GM19455 (cell line): ENCODE data around the gene RHOBTB1.

ENCODE experiments used
- ATAC-seq: cut with Tn5 transposase; IDR thresholded peaks from one replicate; pipeline ENCODE4 v1.9.1; 2021; ENCODE audit not compliant: unreplicated experiment

The RHOBTB1 gene

DNA sequence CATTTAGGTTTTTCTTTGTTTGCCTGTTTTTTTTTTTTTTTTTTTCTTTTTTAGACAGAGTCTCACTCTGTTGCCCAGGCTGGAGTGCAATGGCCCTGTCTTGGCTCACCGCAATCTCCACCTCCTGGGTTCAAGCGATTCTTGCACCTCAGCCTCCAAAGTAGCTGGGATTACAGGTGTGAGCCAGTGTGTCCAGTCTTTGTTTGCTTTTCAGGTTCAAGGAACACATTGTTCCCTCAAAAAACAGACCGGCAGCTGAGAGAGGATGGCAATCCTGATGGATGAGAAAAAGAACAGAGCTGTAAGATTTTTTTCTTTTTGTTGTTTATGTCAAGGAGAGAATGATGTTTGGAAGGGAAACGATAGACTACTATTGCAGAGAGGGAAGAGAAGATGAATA is 23.3 kb upstream of the RHOBTB1 start:
- ATAC-seq: no peak

DNA sequence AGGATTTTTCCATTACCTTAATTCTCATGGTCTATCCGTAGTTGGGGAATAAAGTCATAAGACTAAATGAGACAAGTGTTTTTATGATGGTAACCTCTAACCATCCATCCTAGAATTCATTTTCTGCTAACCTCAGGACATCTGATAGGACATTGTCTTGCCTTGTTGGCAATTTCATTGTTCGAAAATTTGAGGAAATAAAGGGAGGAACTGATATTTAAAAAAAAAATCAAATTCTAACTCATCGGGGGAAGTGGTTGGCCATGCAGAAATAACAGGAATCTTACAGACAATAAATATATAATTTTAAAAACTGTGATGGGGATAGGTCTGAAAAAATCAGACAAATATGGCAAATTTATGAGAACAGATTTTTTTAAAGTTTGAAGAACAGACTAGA is 21.7 kb upstream of the RHOBTB1 start:
- no peak for ATAC-seq

DNA sequence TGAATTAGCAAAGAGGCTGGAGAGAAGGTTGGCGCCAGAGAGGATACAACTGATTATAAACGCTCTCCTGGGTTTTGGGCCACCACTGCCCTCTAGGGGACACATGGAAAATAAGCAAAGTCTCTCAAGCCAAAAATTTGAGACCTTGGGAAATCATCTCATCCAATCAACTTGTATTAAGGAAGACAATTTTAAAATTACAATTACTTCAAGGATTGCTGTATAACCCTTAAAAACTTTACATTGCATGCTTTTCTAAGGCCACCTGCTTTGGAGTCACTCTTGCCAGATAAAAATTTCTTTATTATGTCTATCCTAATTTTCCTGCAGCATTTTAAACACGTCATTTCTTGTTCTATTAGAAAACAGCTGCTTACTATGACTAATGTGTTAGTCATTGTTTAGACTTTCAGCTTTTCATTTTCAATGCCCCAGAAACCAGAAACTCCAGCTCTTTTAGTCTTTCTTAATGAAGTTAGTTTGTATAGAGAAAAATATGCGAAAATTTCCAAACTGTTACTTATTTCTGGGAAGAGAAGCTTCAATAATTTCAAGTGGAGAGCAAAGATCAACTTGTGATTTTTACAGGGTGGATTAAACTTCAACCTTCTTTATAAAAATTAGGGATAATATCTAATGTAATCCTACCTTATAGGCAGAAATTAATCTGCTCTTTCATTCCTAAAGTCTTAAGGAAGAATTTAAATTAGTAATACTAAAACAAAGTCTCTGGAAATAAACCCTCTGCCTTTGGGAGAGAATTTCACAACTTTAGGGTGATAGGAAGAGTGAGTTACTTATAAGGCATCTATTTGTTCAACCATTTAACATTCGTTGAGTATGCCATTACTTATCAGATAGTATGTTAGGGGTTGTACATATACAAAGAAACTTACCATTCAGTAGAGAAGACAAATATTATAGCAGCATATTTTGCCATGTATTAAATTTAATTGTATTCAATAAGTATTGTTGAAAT is 20.6 kb upstream of the RHOBTB1 start:
- ATAC-seq: peak; percentile 49

DNA sequence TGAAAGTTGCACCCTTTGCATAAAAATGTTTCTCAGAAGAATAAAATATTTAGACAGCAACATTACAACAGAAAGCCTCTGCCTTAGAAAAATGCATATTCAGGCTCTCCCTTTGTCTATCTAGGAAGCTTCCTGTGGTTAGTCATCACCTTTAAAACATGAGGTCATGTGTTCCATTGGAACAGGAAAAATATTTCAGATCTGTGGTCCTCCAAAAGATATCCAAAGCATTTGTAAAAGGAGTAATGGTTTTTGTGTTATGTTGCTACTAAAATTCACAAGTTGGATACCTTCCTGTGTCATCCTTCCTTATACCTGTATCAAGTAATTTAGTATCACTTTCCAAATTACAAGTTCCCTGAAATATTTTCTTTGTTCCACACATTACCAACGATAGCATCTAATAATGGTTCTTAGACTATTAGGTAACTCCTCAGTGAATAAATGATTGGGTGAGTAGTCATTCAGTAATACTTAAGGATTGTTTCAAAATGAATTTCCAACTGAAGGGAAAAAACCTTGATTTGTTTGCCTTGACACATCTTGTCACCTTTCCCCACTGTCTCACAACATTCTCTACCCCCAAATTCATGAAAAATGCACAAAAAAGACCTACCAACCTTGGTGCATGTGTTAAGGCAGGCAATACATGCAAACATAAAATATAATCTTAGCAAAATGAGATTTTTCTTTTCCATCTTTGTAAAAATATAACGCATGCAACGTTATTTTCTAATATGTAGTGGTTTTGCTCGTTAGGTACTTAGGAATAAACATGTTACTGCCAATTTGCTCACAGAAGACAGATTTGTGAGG is 19.7 kb upstream of the RHOBTB1 start:
- ATAC-seq: no peak

DNA sequence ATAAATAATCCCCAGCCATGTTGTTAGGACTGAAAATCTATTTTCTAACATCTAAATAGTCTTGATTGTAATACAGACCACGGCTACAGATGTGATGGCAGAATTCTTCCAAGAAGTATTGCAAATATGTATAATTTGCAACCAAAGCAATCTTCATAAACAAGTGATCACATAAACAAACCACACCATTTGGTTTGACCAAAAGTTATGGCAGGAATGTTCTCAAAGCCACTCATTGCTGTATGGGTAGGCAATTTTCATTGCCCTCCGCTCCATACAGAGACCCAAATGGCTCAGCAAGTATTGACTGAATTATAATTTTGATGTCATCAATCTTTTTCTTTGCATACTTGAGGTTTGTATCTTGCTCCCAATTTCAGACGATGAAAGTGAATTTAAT is 19.0 kb upstream of the RHOBTB1 start:
- ATAC-seq: no peak

DNA sequence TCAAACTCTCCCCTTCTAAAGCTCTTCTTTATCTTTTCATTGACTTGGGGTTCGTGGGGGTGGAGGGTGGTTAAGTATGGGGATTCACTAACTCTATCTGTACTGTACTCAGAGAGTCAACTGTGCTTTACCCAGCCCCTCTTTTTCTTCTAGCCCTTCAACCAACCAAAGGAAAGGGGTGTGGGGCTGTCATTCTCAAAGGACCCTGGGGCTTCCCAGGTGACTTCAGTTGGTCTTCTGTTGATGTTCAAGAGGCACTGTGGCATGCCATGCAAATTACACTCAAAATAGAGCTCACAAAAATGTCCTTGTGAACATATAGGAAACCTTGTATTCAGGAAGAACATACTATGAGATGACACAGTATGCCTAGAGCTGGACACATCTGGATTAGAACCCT is 16.9 kb upstream of the RHOBTB1 start:
- ATAC-seq: no peak

DNA sequence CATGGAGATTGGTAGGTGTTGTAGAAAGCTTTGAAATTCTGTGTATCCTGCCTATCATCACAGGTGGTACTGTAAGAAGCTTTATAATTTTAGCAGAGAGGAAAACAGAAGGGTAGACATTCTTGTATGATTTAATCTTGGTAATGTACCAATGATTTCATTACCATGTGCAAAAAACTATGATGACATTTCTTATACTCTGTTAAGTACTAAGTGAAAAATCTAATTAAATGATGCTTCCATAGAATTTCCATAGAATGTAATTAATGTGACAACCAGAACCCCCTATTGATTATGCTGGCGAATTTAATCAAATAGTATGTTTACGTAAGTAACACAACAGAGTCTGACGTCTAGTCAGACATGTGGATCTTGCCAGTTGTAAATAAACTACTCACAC is 16.0 kb upstream of the RHOBTB1 start:
- ATAC-seq: no peak

DNA sequence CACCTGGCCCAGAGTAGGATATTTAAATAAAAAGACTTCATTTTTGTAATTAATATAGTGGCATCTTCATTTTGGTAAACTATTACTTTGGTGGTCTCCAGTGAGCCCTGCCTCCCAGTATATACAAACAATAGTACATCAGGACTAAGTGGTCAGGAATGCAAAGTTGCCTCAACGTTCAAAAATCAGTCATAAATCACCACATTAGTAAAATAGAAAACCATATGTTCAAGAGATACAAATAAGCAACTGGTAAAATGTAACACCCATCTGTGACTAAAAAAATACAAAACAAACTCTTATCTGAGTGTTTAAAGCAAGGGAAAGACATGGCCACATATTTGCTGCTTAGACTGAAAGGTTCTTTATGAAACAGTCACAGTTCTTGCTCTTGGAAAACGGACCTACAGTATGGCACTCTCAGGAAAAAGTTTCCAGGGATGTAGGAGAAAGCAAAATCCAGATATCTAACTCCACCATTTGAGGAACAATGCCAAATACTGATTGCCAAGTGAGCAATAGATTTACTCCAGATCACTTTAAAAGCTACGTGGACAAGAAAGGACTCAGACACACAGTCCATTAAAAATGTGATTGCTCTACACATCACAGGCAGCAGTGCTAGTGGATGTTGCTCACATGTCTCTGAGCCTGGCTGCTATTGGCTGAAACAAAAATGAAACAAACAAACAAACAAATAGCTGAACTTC is 15.1 kb upstream of the RHOBTB1 start:
- ATAC-seq: no peak

DNA sequence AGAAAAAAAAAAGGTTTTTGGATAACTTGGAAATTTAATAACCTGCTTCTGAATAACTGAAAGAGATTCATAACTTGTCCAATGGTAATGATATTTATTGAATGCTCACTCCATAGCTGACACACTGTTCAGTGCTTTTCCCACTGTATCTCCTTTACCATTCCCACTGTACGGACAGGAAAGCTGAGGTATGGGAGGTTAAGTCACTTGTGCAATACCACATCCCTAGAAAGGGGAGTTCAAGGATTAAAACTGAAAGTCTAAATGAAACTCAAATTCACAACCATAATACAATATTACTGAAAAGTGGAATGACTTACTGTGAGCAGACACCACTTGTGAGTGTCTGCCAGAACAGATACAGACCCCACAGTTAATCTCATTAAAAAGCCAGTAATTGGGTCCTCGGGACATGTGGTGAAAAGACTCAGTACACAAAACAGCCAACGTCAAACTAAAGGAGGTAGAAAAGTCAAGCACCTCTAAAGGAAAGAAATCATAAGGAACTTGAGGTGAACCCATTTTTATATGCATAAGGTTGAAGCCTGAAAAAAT is 13.8 kb upstream of the RHOBTB1 start:
- ATAC-seq: no peak

DNA sequence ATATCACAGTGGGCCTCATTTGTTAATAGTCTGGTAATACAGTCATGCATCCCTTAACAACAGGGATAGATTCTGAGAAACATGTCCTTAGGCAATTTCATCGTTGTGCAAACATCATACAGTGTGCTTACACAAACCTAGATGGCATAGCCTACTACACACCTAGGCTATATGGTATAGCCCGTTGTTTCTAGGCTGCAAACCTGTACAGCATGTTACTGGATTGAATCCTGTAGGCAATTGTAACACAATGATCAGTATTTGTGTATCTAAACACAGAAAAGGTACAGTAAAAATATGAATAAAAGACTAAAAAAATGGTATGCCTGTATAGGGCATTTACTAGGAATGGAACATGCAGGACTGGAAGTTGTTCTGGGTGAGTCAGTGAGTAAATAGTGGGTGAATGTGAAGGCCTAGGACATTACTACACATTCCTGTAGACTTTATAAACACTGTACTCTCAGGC is 12.0 kb upstream of the RHOBTB1 start:
- no peak for ATAC-seq

DNA sequence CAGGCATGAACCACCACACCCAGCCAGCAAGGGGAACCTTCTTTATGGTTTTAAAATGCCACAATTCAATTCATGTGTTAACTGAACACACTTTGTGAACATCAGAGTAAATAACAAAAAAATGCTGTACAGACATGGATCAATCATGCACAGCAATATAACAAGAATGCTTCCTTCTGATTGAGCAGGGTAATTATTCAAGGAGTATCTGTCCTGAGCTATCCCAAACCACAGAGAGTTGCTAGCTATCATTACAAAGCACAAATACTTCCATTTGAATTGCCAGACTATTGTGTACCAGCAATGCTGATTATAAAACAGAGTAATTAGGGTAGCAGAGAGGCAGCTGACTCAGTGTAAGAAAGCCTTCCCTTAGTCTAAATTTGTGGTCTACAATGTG is 11.3 kb upstream of the RHOBTB1 start:
- no peak for ATAC-seq

DNA sequence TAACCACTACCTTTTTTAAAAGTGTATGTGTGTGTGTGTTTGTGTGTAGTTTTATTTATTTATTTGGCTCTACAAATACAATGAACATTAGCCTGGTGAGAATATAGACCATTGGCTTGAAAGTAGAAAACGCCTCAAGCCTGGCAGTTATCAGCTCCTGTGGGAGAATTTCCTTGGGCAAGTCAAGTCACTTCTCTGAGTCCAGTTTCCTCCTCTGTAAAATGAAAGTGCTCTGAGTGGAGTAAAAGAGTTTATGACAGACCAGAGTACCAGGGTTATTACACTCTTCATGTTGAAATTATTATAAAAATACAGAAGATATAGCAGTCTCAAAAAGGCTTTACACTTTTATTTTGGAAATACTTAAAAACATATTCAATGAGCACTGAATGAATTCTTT is 10.1 kb upstream of the RHOBTB1 start:
- no peak for ATAC-seq

DNA sequence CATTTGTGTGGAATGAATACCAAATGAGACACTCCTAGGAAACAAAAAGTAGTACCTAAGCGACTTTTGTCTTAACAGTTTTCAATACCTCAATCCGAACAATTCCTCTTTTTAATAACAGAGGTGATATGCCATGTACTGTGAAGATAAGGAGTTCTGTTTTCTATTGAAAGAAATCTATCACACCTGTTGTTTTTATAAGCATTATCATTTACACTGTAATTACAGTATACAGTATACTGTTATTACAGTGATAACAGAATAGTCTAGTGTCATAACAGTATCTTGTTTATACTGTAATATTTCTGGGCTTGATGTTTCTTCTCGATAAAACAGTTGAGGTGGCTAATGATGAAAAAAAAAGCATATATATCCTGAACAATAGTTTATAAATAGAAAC is 9.4 kb upstream of the RHOBTB1 start:
- ATAC-seq: no peak

DNA sequence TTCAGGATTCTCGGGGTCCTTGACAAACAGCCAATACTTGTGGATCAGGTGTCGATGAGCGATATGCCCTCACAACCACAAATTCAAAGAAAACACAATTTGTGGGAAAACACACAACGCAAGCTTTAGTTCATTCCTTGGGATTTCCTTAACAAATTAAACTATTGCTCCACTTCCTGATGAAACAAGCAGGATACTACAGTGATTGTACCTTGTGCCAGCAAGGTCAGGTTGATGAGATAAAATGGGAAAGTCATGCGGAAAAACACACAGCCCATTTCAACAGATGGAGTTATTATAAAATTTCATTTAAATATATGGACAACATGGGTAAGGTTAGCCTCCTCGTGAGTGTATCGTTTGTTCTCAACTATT is 8.8 kb upstream of the RHOBTB1 start:
- no peak for ATAC-seq

DNA sequence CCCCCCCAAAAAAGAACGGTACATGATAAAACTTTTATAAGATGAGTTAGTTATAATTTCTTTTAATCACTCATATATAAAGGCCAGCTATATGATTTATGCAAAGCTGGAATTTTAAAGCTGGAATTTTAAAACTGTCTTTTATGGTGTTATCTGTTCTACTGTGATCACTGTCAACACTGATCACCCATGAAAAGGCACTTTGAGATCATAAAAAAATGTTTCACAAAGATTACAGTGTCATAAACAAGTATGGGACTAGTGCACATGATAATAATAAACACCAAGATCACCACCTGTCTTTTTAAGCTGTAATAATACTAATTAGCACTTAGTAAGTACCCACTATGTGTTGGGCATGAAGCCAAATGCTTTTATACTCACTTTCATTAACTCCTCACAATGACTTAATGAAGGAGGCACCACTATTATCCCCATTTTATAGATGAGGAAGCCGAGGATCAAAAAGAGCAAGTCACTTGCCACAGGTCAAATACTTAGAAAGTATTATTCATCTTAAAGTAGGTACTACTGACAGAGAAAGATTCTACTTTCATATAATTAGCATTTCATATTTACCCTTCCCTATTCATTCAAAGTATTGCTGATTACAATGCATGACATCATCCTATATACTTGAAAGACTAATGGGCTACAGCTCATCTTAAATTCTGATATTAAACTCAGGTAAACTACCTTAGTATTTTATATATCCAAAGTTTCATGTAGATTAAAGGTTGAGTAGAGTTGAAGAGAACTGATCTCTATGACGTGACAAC is 8.3 kb upstream of the RHOBTB1 start:
- no peak for ATAC-seq

DNA sequence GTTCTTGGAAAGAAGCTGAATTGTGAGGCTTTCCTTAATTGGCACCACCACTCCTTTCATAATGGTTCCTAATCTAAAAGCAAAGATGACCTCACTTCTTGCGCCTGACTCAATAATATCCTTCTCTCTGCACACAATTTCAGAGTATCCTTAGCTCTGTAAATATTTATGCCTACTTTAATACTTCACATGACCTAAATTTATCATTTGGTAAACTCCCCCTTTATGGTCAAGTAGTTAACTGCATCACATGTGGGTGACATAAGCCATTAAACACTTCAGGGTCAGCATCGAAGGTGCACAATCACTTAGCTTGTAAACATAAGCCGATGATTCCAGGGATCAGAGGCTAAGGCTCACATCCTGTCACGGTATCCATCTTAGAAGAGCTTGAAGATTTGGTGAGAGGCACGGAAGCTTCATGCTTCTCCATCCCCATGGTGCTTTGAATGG is 7.3 kb upstream of the RHOBTB1 start:
- no peak for ATAC-seq

DNA sequence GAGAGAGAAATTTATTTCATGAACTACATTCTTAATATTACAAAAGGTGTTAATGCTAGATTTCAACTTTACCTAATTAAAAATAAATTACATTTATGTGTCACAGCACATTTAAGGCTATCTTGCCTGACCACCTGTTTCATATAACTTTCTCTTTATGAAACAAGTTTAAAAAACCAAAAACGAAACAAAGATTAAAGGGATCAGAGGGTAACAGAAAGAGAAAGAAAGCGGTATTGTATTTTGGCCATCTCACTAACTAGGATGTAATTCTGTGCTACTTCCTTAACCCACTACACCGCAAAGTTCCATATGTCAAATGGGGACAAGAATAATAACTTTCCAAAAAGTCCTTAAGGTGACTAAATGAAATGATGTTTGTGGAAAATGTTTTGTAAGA is 6.3 kb upstream of the RHOBTB1 start:
- no peak for ATAC-seq

DNA sequence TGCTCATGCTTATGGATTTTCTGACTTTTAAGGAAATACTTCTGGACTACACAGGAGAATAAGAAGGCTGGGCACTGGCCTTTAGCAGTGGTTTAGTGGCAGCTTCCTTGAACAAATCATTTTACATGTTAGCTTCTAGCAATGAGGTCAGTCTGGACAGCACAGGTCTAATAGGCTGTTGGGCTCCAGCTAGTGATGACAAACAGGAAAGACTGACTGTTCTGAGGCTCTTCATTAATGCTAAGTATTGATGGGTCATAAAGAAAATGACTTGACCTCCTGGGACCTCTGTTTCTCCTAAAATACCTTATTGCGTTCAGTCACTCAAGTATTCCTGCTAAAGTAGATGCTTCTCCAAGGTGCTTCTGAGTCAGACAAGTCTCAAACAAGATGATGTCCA is 4.9 kb upstream of the RHOBTB1 start:
- no peak for ATAC-seq

DNA sequence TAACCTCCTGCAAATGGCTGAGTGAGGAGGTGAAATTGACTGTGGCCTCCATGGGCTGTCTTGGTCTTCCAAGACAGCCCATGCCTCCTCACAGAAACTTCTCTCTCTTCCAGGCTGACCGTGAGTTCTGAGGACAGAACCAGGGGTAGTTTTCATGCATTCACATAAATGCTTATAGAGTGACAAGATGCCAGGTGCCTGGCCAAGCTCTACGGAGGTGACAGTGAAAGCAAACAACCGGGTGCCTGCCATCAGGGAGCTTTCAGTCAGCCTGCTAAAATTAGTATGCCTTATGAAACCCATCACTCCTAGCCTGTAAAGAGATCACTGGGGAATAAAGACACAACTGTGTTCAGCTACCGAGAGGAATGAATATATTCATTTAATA is 919 bp upstream of the RHOBTB1 start:
- ATAC-seq: no peak

DNA sequence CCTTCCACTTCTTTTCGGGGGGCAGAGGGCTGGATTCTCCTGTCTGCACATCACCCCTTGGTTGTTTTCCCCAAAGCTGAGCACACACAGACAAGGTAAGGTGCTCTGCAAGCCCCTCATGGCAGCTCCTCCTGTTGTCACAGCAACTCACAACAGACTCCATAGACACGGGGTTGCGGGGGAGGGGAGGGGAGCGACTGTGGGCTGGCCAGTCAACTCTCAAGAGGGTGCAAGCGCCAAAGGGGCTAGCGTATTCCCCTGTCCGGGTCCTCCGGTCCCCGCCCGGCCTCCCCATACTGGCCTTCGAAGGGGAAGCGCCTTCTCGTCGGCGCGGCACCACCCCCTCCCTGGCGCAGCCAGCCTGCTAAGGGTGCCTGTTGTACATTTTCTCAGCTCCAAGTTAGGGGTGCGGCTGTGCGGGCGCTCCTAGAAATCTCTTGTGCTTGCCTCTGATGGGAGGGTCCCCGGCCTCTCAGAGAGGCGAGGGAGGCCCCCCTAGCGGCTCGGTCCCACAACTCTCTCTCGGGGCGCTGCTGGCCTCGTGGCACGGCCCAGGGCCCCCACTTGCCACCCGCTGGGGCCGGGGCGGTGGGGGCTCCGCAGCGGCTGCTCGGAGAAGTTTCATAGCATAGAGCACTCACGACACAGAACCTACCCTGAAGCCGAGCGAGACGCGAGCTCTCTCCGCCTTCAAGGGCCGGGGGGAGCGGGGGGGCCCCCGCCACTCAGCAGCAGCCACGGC is 498 bp downstream of the RHOBTB1 start:
- no peak for ATAC-seq
